GM21390 (cell line): Measurements from ENCODE around the gene NR1H3.
A peak's percentile ranks its signal among the peaks of the same experiment; 100 is the strongest.

Source experiments
- ATAC-seq: cut with Tn5 transposase; IDR thresholded peaks from one replicate; pipeline ENCODE4 v1.9.1; 2021; ENCODE audit not compliant: unreplicated experiment

NR1H3 gene

GRCh38 chr11:47243454-47243853 is 14.3 kb upstream of the NR1H3 start:
- no peak for ATAC-seq

- no peak for ATAC-seq
These were observed 13.1 kb upstream of the NR1H3 start for GRCh38 chr11:47244448-47245350.

- no peak for ATAC-seq
These were observed 12.0 kb upstream of the NR1H3 start for GRCh38 chr11:47245611-47246357.

GRCh38 chr11:47247502-47247901 is 10.3 kb upstream of the NR1H3 start:
- no peak for ATAC-seq

GRCh38 chr11:47248304-47248663 is 9.5 kb upstream of the NR1H3 start:
- peak; percentile 24 for ATAC-seq

GRCh38 chr11:47248664-47249377 is 9.0 kb upstream of the NR1H3 start, which contains the start of gene ACP2:
ACP2 (minus strand) TSS chr11:47248814; CDS start chr11:47248789, 25 bp downstream.
- ATAC-seq, result peak; percentile 93

- ATAC-seq, result no peak
These were observed 8.4 kb upstream of the NR1H3 start for GRCh38 chr11:47249378-47249715.

- ATAC-seq, result no peak
These were observed 6.0 kb upstream of the NR1H3 start for GRCh38 chr11:47251751-47252150.

GRCh38 chr11:47253660-47254059 is 4.1 kb upstream of the NR1H3 start:
- no peak for ATAC-seq

- no peak for ATAC-seq
These were observed 3.4 kb upstream of the NR1H3 start for GRCh38 chr11:47254386-47254785.

- ATAC-seq, result no peak
These were observed 1.4 kb upstream of the NR1H3 start for GRCh38 chr11:47256374-47256773.

GRCh38 chr11:47257177-47257516 is 649 bp upstream of the NR1H3 start:
- ATAC-seq, result no peak

- no peak for ATAC-seq
These were observed 614 bp downstream of the NR1H3 start for GRCh38 chr11:47258317-47258902.

- ATAC-seq, result no peak
These were observed 1.6 kb downstream of the NR1H3 start for GRCh38 chr11:47259232-47259977.

GRCh38 chr11:47260366-47260765 is 2.6 kb downstream of the NR1H3 start:
- no peak for ATAC-seq

GRCh38 chr11:47261291-47261800 is 3.5 kb downstream of the NR1H3 start:
- ATAC-seq, result no peak

- ATAC-seq, result no peak
These were observed 6.3 kb downstream of the NR1H3 start for GRCh38 chr11:47264119-47264518.

GRCh38 chr11:47264521-47264920 is 6.7 kb downstream of the NR1H3 start:
- no peak for ATAC-seq

- ATAC-seq, result no peak
These were observed 10.1 kb downstream of the NR1H3 start for GRCh38 chr11:47267876-47268275.

- ATAC-seq, result no peak
These were observed 10.7 kb downstream of the NR1H3 start for GRCh38 chr11:47268448-47269001.
